SH-SY5Y (cell line): Measurements from ENCODE around the gene MYLK.

ENCODE experiments used
- GATA2 ChIP-seq: IDR thresholded peaks from 2 replicates; pipeline ENCODE4 v1.6.1; 2011; ENCODE audit warnings: mild to moderate bottlenecking, low read depth, low read length
- GATA3 ChIP-seq: IDR thresholded peaks from 2 replicates; pipeline ENCODE4 v1.6.1; 2011; ENCODE audit warnings: low read depth, mild to moderate bottlenecking, low read length, moderate library complexity

- TF ChIP-seq GATA3 (no peak), GATA2 (no peak)
Measured at GRCh38 chr3:123634149-123635051, 249.7 kb downstream of the MYLK start.
